ENCODE data around the gene WASF3.

DNA sequence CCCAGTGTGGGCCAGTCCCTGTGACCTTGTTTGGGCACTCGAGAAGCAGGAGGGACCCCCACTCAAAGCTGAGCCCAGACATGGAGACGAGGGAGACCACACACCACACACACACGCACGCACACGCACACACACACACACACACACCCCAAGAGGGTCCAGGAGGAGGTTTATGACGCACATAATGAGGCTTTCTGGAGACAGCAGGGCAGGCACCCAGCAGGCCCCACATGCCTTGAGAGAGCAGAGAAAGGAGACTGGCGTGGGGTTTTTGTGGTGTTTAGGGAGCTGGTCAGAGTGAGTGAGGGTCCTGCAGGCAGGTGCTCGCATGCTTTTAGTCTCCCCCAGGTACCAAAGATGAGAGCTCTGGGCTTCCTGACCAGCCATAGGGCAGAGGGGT, 160.7 kb downstream of the WASF3 start:
- TF ChIP-seq, protein P1, sequence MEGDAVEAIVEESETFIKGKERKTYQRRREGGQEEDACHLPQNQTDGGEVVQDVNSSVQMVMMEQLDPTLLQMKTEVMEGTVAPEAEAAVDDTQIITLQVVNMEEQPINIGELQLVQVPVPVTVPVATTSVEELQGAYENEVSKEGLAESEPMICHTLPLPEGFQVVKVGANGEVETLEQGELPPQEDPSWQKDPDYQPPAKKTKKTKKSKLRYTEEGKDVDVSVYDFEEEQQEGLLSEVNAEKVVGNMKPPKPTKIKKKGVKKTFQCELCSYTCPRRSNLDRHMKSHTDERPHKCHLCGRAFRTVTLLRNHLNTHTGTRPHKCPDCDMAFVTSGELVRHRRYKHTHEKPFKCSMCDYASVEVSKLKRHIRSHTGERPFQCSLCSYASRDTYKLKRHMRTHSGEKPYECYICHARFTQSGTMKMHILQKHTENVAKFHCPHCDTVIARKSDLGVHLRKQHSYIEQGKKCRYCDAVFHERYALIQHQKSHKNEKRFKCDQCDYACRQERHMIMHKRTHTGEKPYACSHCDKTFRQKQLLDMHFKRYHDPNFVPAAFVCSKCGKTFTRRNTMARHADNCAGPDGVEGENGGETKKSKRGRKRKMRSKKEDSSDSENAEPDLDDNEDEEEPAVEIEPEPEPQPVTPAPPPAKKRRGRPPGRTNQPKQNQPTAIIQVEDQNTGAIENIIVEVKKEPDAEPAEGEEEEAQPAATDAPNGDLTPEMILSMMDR (conservative IDR thresholded peaks at IDR 0.05): no peak
- no peak for TF ChIP-seq ZFX (IDR thresholded peaks at IDR 0.05)
